Measurements from ENCODE around the gene PTRH1. TPM values are rescaled to one million over a fixed set of nuclear protein-coding genes. Genes with fewer than 3 reads are reported as not detected.

PTRH1 gene
- total and polyA plus RNA-seq, 2 of the 13 experiments (the other 11 are each of a cell fraction or from before 2014, with no cell fraction given), result 4.0 to 10.4 TPM

DNA sequence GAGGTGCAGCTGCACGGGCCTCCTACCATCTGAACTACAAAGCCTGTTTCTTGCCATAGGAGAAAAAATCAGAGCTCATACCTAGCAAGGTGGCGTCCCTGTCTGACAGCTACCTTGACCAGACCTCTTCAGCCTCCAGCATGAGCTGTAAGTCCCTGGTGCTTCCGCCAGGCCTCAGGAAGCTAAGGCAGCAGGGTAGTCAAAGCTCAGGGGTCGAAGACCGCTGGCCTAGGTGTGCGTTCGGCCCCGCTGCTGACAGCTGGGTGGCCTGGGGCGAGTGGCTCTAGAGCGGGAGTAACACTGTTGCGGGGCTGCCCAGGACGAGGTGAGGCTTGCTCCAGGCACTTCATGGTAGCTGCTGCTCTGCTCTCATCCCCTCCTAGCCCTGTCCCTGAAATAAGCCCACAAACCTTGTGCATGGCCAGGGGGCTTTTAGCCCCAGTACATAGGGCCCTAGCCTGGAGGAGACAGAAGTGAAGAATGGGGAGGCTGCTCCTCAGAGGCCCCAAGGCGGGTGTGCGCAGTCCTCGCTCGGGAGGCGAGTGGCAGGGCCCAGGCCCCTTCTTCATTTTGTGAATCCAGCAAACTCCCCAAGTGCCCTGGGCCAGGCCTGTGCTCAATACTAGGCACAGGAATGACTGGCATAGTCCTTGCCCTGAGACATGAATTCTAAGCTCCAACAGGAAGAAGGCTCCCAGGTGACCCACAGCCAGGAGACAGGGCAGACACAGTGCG is 14.2 kb upstream of the PTRH1 start (continued):
- TF ChIP-seq, protein P1, sequence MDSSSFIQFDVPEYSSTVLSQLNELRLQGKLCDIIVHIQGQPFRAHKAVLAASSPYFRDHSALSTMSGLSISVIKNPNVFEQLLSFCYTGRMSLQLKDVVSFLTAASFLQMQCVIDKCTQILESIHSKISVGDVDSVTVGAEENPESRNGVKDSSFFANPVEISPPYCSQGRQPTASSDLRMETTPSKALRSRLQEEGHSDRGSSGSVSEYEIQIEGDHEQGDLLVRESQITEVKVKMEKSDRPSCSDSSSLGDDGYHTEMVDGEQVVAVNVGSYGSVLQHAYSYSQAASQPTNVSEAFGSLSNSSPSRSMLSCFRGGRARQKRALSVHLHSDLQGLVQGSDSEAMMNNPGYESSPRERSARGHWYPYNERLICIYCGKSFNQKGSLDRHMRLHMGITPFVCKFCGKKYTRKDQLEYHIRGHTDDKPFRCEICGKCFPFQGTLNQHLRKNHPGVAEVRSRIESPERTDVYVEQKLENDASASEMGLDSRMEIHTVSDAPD (CRISPR knock-in tag; IDR thresholded peaks at IDR 0.05), result no peak
- TF ChIP-seq, protein P2, sequence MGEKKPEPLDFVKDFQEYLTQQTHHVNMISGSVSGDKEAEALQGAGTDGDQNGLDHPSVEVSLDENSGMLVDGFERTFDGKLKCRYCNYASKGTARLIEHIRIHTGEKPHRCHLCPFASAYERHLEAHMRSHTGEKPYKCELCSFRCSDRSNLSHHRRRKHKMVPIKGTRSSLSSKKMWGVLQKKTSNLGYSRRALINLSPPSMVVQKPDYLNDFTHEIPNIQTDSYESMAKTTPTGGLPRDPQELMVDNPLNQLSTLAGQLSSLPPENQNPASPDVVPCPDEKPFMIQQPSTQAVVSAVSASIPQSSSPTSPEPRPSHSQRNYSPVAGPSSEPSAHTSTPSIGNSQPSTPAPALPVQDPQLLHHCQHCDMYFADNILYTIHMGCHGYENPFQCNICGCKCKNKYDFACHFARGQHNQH (CRISPR knock-in tag; IDR thresholded peaks at IDR 0.05), result 0 out of 2 replicates have a peak, but pooled peaks have one; percentile 51
- TF ChIP-seq KMT2A (CRISPR knock-in tag; IDR thresholded peaks at IDR 0.05) (no peak), POLR2AphosphoS2 (IDR thresholded peaks at IDR 0.05; ENCODE audit: low read depth, low read length) (no peak), ZFX (CRISPR knock-in tag; IDR thresholded peaks at IDR 0.05; ENCODE audit: low read depth) (peak; percentile 77), HIVEP1 (CRISPR knock-in tag; IDR thresholded peaks at IDR 0.05) (peak; percentile 45; the same call in 1 of the 2 replicates), ZNF430 (CRISPR knock-in tag; IDR thresholded peaks at IDR 0.05) (0 out of 2 replicates have a peak, but pooled peaks have one; percentile 24), GLI4 (CRISPR knock-in tag; IDR thresholded peaks at IDR 0.05; ENCODE audit: borderline replicate concordance) (no peak), ZBTB38 (CRISPR knock-in tag; IDR thresholded peaks at IDR 0.05) (no peak), HES4 (CRISPR knock-in tag; IDR thresholded peaks at IDR 0.05; ENCODE audit: borderline replicate concordance) (no peak), ZNF274 (CRISPR knock-in tag; IDR thresholded peaks at IDR 0.05) (peak; percentile 47; the same call in 1 of the 2 replicates), YEATS2 (CRISPR knock-in tag; IDR thresholded peaks at IDR 0.05; ENCODE audit: borderline replicate concordance) (no peak), KLF16 (CRISPR knock-in tag; IDR thresholded peaks at IDR 0.05) (no peak), ZNF501 (CRISPR knock-in tag; IDR thresholded peaks at IDR 0.05) (no peak), ZNF441 (CRISPR knock-in tag; IDR thresholded peaks at IDR 0.05; ENCODE audit: borderline replicate concordance) (no peak), ZNF589 (CRISPR knock-in tag; conservative IDR thresholded peaks at IDR 0.05) (no peak)
- TF ChIP-seq, protein P3, sequence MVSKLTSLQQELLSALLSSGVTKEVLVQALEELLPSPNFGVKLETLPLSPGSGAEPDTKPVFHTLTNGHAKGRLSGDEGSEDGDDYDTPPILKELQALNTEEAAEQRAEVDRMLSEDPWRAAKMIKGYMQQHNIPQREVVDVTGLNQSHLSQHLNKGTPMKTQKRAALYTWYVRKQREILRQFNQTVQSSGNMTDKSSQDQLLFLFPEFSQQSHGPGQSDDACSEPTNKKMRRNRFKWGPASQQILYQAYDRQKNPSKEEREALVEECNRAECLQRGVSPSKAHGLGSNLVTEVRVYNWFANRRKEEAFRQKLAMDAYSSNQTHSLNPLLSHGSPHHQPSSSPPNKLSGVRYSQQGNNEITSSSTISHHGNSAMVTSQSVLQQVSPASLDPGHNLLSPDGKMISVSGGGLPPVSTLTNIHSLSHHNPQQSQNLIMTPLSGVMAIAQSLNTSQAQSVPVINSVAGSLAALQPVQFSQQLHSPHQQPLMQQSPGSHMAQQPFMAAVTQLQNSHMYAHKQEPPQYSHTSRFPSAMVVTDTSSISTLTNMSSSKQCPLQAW (CRISPR knock-in tag; IDR thresholded peaks at IDR 0.05), result 0 out of 2 replicates have a peak, but pooled peaks have one; percentile 22
- TF ChIP-seq, protein P4, sequence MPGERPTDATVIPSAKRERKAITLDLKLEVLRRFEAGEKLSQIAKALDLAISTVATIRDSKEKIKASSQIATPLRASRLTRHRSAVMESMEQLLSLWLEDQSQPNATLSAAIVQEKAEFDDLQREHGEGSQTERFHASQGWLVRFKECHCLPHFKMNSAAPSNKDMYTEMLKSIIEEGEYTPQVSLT (CRISPR knock-in tag; IDR thresholded peaks at IDR 0.05; ENCODE audit: borderline replicate concordance, low read depth), result no peak
- TF ChIP-seq, protein P5, sequence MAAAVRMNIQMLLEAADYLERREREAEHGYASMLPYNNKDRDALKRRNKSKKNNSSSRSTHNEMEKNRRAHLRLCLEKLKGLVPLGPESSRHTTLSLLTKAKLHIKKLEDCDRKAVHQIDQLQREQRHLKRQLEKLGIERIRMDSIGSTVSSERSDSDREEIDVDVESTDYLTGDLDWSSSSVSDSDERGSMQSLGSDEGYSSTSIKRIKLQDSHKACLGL (CRISPR knock-in tag; IDR thresholded peaks at IDR 0.05), result 0 out of 2 replicates have a peak, but pooled peaks have one; percentile 29
- TF ChIP-seq, protein P6, sequence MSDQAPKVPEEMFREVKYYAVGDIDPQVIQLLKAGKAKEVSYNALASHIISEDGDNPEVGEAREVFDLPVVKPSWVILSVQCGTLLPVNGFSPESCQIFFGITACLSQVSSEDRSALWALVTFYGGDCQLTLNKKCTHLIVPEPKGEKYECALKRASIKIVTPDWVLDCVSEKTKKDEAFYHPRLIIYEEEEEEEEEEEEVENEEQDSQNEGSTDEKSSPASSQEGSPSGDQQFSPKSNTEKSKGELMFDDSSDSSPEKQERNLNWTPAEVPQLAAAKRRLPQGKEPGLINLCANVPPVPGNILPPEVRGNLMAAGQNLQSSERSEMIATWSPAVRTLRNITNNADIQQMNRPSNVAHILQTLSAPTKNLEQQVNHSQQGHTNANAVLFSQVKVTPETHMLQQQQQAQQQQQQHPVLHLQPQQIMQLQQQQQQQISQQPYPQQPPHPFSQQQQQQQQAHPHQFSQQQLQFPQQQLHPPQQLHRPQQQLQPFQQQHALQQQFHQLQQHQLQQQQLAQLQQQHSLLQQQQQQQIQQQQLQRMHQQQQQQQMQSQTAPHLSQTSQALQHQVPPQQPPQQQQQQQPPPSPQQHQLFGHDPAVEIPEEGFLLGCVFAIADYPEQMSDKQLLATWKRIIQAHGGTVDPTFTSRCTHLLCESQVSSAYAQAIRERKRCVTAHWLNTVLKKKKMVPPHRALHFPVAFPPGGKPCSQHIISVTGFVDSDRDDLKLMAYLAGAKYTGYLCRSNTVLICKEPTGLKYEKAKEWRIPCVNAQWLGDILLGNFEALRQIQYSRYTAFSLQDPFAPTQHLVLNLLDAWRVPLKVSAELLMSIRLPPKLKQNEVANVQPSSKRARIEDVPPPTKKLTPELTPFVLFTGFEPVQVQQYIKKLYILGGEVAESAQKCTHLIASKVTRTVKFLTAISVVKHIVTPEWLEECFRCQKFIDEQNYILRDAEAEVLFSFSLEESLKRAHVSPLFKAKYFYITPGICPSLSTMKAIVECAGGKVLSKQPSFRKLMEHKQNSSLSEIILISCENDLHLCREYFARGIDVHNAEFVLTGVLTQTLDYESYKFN (CRISPR knock-in tag; conservative IDR thresholded peaks at IDR 0.05), result 0 out of 2 replicates have a peak, but pooled peaks have one; percentile 15
